Measurements from ENCODE around the gene LPCAT1.

- TF ChIP-seq MAX (IDR thresholded peaks at IDR 0.05), result no peak
- TF ChIP-seq CTCF (CRISPR knock-in tag; IDR thresholded peaks at IDR 0.05), result no peak
- TF ChIP-seq, protein P1, sequence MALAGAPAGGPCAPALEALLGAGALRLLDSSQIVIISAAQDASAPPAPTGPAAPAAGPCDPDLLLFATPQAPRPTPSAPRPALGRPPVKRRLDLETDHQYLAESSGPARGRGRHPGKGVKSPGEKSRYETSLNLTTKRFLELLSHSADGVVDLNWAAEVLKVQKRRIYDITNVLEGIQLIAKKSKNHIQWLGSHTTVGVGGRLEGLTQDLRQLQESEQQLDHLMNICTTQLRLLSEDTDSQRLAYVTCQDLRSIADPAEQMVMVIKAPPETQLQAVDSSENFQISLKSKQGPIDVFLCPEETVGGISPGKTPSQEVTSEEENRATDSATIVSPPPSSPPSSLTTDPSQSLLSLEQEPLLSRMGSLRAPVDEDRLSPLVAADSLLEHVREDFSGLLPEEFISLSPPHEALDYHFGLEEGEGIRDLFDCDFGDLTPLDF (CRISPR knock-in tag; IDR thresholded peaks at IDR 0.05), result no peak
- no peak for TF ChIP-seq ZNF782 (CRISPR knock-in tag; IDR thresholded peaks at IDR 0.05; ENCODE audit: borderline replicate concordance)
- TF ChIP-seq, protein P2, sequence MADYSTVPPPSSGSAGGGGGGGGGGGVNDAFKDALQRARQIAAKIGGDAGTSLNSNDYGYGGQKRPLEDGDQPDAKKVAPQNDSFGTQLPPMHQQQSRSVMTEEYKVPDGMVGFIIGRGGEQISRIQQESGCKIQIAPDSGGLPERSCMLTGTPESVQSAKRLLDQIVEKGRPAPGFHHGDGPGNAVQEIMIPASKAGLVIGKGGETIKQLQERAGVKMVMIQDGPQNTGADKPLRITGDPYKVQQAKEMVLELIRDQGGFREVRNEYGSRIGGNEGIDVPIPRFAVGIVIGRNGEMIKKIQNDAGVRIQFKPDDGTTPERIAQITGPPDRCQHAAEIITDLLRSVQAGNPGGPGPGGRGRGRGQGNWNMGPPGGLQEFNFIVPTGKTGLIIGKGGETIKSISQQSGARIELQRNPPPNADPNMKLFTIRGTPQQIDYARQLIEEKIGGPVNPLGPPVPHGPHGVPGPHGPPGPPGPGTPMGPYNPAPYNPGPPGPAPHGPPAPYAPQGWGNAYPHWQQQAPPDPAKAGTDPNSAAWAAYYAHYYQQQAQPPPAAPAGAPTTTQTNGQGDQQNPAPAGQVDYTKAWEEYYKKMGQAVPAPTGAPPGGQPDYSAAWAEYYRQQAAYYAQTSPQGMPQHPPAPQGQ (CRISPR knock-in tag; IDR thresholded peaks at IDR 0.05; ENCODE audit: borderline replicate concordance), result no peak
- TF ChIP-seq KLF16 (CRISPR knock-in tag; IDR thresholded peaks at IDR 0.05), result no peak
- TF ChIP-seq, protein P3, sequence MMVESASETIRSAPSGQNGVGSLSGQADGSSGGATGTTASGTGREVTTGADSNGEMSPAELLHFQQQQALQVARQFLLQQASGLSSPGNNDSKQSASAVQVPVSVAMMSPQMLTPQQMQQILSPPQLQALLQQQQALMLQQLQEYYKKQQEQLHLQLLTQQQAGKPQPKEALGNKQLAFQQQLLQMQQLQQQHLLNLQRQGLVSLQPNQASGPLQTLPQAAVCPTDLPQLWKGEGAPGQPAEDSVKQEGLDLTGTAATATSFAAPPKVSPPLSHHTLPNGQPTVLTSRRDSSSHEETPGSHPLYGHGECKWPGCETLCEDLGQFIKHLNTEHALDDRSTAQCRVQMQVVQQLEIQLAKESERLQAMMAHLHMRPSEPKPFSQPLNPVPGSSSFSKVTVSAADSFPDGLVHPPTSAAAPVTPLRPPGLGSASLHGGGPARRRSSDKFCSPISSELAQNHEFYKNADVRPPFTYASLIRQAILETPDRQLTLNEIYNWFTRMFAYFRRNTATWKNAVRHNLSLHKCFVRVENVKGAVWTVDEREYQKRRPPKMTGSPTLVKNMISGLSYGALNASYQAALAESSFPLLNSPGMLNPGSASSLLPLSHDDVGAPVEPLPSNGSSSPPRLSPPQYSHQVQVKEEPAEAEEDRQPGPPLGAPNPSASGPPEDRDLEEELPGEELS (CRISPR knock-in tag; IDR thresholded peaks at IDR 0.05), result no peak
- TF ChIP-seq USF2 (IDR thresholded peaks at IDR 0.05; ENCODE audit: low read depth, low read length), result no peak
- TF ChIP-seq USF2 (CRISPR knock-in tag; IDR thresholded peaks at IDR 0.05; ENCODE audit: borderline replicate concordance), result no peak
- no peak for TF ChIP-seq EZH2 (conservative IDR thresholded peaks at IDR 0.05; ENCODE audit: low read depth, low read length)
- TF ChIP-seq JUN (CRISPR knock-in tag; IDR thresholded peaks at IDR 0.05), result no peak
- TF ChIP-seq SKIL (CRISPR knock-in tag; IDR thresholded peaks at IDR 0.05; ENCODE audit: borderline replicate concordance), result no peak
- TF ChIP-seq GABPA (IDR thresholded peaks at IDR 0.05; ENCODE audit: low read depth, low read length), result no peak
- no peak for TF ChIP-seq GABPA (CRISPR knock-in tag; IDR thresholded peaks at IDR 0.05; ENCODE audit: low read depth)
- TF ChIP-seq ESRRA (CRISPR knock-in tag; IDR thresholded peaks at IDR 0.05; ENCODE audit: low read depth), result no peak
These were observed 30.3 kb downstream of the LPCAT1 start for GRCh38 chr5:1493413-1493812.

Data from HepG2 (cell line).